Measurements from ENCODE around the gene SH3TC1. TPM values are rescaled to one million over a fixed set of nuclear protein-coding genes. Genes with fewer than 3 reads are reported as not detected.
A peak's percentile ranks its signal among the peaks of the same experiment; 100 is the strongest.

SH3TC1 gene
- total RNA-seq, 4 donors from 2014 or later, result 10.1 to 15.9 (median 11.1) TPM

GRCh38 chr4:8245884-8246833, 47.1 kb downstream of the SH3TC1 start:
- H3K4me3 ChIP-seq (ENCODE audit: low read depth, poor library complexity, severe bottlenecking), result no peak overlapping the region
- TF ChIP-seq CTCF (IDR thresholded peaks at IDR 0.05) (no peak), POLR2A (IDR thresholded peaks at IDR 0.05) (no peak)
- intact Hi-C loops (cut with DNase I; ENCODE audit: low total_unique reads), result loop anchor here (10.0 kb wide), 1 partner anchor 159 kb away; no protein-coding TSS in a partner anchor
- 93% methylated on average over 31 of the region's 31 CpGs for WGBS, 2 donors
- no peak for DNase-seq (ENCODE audit: low spot score in 2 of 2)

- intact Hi-C loops (cut with DNase I; ENCODE audit: low total_unique reads), result loop anchor here (10.0 kb wide), 1 partner anchor 158 kb away; no protein-coding TSS in a partner anchor
- TF ChIP-seq POLR2A (IDR thresholded peaks at IDR 0.05) (no peak), CTCF (IDR thresholded peaks at IDR 0.05) (no peak)
- H3K4me3 ChIP-seq (ENCODE audit: low read depth, poor library complexity, severe bottlenecking), result no peak overlapping the region
- DNase-seq (ENCODE audit: low spot score in 2 of 2), result peak; percentile 82 to 95
- WGBS, 2 donors, result 66 to 73% methylated on average over 19 to 29 of the region's 31 CpGs
These were observed 48.2 kb downstream of the SH3TC1 start for GRCh38 chr4:8247047-8247930.

GRCh38 chr4:8248091-8248490, 49.0 kb downstream of the SH3TC1 start:
- no peak overlapping the region for H3K4me3 ChIP-seq (ENCODE audit: low read depth, poor library complexity, severe bottlenecking)
- intact Hi-C loops (cut with DNase I; ENCODE audit: low total_unique reads), result loop anchor here (10.0 kb wide), 1 partner anchor 157 kb away; no protein-coding TSS in a partner anchor
- DNase-seq (ENCODE audit: low spot score in 2 of 2), result no peak
- 63 to 72% methylated on average over 7 of the region's 7 CpGs for WGBS, 2 donors
- TF ChIP-seq POLR2A (IDR thresholded peaks at IDR 0.05), result no peak
- no peak for TF ChIP-seq CTCF (IDR thresholded peaks at IDR 0.05)

- intact Hi-C loops (cut with DNase I; ENCODE audit: low total_unique reads), result no loop called here
- H3K4me3 ChIP-seq (ENCODE audit: low read depth, poor library complexity, severe bottlenecking), result no peak overlapping the region
- 49 to 64% methylated on average over 3 of the region's 3 CpGs for WGBS, 2 donors
- DNase-seq (ENCODE audit: low spot score in 2 of 2), result no peak
- TF ChIP-seq POLR2A (IDR thresholded peaks at IDR 0.05), result no peak
- no peak for TF ChIP-seq CTCF (IDR thresholded peaks at IDR 0.05)
These were observed 51.1 kb downstream of the SH3TC1 start for GRCh38 chr4:8250227-8250626.

GRCh38 chr4:8250637-8251036, 51.5 kb downstream of the SH3TC1 start:
- intact Hi-C loops (cut with DNase I; ENCODE audit: low total_unique reads), result no loop called here
- DNase-seq (ENCODE audit: low spot score in 2 of 2), result no peak
- TF ChIP-seq POLR2A (IDR thresholded peaks at IDR 0.05) (no peak), CTCF (IDR thresholded peaks at IDR 0.05) (no peak)
- WGBS, 2 donors, result 82 to 91% methylated on average over 7 of the region's 7 CpGs
- no peak overlapping the region for H3K4me3 ChIP-seq (ENCODE audit: low read depth, poor library complexity, severe bottlenecking)
